COR-L47 (cell line): ENCODE results near the gene C10orf88.
"Not testable (repeated sequence)": the region's sequence is repeated elsewhere in the genome, so short reads cannot be mapped to it uniquely, and the experiment has no call there.

Source experiments
- DNase-seq: peaks from one replicate; lab custom pipeline; 2025; lab: John Stamatoyannopoulos, UW

C10orf88 gene

DNA sequence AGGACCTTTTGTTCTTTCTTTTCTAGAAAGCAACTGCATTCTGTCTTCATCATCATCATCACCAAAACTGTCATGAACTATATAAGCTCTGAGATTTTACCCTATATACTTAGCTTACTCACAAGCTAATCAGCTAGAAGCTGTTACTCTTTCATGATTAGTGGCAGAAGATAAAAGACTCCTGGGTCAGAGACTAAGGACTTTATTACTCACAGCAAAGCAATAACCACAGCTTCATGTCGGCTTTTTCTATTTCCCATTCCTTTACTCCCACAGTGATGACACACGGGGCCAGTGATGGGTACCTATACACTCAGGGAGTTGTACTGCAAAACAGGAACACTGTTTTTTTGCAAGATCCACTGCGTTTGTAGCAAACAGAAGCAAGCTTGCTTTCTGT lies 8.4 kb upstream of the C10orf88 start:
- DNase-seq, result no peak

DNA sequence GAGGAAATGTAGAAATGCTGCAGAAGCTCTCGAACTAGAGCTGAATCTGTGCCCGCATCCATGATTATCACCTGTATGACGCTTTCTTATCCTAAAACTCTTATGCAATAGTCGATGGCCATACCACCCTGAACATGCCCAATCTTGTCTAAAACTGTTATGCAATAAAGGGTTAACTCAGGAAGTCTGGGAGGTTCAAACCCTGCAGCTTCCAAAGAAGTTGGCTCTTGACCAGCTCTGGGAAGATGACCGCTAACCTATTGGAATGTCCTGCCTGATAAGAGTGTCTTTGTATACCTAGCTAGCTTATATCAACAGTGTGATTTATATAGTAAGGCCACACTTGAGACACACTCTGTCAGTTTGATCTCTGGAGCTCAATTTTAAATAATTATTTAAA lies 3.4 kb upstream of the C10orf88 start:
- no peak for DNase-seq

DNA sequence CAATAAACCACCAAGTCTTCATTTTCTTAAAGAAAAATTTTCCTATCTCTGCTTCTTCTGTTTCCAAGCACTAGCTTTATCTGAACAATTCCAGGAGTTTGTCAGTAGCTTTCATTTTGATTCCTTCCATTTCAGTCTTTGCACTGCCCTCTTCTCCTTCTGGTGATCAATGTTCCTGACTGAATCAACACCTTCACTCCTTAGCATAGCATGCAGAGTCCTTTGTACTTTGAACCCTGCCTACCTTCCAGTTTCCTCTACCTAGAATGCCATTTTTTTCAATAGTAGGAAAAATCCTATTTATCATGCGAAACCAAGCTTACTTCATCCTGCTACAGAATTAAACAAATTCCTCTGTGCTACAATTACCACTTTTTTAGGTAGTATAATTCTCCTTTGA lies 1.9 kb upstream of the C10orf88 start:
- DNase-seq, result no peak

DNA sequence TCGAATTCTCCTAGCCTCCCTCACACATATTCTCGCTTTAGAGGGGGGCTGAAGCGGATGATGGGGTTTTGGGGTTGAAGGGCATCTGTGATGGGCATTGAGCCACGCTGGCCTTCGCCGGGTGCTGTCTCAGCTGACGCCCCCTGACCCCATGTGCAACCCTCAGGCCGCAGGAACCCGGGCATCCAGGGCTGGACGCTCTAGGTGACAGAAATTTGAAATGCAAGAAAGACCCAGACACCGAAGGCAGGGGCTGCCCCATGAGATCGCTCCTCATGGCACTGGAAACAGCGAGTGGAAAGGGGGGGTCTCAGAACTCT lies 664 bp upstream of the C10orf88 start:
- DNase-seq, result no peak

DNA sequence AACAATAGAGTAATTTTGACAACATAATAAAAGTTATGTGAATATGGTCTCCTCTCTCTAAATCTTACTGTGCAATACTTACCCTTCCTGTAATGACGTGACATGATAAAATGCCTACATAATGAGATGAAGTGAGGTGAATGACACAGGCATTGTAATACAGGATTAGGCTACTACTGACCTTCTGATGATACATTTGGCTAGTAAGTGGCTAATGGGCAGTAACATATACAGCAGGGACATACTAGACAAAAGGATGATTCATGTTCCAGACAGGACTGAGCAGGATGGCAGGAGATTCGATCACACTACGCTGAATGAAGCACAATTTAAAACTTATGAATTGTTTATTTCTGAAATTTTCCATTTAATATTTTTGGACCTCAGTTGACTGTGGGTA lies 4.7 kb downstream of the C10orf88 start:
- DNase-seq, result no peak

DNA sequence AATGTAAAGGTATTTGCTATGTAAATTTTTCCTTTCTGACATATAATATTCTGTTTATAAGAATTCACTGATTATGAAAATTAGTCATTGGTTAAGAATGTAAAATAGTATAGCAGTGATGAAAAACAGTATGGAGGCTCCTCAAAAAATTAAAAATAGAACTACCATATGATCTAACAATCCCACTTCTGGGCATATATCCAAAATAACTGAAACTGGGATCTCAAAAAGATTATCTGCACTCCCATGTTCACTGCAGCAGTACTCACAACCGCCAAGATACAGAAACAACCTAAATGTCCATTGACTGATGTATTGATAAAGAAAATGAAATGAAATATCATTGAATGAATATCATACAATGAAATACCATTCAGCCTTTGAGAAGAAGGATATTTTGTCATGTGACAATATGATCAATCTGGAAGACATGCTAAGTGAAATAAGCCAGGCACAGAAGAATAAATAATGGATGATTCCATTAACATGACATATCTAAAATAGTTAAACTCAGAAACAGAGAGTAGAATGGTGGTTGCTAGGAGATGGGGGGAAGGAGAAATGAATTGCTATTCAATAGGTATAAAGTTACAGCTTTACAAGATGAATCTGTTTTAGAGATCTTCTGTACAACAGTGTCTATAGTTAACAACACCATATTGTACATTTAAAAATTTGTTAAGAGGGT lies 14.0 kb downstream of the C10orf88 start:
- no peak for DNase-seq

DNA sequence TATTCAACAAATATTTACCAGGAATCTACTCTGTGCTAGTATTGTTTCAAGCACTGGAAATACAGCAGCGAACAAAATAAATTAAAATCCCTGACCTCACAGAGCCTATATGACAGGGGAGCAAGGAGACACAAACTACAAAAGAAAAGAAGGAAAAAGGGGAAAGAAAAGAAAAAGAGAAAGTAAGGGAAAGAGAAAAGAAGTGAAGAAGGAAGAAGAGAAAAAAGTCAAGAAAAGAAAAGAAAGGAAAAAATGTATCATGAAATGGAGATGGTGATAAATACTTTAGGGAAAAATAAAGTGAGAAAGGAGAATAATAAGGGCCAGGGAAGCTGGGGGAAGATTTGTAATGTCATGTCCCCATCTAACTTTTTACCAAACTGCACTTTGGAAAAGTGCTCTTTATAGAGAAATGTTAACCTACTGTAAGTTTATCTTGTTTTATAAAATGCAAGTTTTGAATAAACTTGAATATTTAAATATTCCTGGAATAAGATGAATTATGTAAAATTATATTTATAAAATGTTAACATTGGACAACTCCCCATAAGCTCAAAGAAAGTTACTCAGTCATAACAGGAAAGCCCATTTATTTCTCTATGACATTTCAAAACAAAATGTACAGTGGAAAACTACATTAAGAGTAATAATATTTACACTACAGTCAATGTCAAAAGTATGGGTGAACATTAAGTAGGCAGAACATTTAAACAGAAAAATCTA lies 14.7 kb downstream of the C10orf88 start:
- DNase-seq, result no peak

DNA sequence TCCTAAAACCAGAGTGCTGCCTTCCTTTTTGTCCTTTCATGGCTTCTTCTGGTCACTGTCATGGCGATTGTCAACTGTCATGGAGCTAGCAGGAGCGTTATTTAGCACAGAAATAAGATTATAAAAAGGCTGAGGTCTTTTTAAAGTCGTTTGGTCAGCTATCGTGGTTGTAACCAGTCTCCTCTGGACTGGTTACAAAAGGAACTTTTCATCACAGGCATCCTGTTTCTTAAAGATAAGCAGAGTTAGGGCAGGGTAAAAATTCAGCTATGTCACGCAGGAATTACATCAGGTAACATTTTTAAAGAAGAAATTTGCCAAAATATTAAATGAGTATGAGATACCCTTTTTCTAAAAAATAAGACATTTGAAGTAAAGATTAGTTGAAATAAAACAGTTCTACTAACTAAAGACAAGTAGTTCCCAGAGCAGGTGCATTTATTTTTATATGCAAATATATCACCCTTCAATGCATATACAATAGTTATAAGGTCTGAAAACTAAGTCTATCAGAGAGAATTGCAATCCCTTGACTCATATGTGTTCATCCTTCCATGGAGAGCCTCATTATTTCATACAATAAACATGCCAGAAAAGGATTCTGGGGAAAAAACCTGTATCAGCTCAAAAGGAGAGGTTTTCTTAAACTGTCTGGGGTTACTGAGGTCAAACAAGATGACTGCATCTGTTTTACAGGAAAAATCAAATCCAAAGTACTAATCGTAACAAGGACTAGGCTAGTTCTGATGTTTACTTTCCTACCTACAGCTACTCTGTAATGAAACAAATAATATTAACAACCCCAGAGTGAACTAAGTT lies 22.7 kb downstream of the C10orf88 start:
- no peak for DNase-seq

DNA sequence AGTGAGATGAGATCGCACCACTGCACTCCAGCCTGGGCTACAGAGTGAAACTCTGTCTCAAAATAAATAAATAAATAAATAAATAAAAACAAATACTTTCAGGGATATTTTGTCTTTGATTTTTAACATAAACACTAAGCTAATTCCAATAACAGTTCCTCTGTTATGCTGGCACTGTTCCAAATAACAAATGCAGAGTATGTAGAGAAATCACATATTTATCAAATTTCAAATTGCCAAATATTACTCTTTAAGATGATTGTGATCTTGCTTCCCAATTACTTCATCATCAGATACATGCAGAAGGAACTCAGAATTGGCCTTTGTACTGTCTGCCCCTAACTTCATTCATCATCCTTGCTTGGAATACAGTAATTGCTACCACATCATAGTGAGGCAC lies 23.9 kb downstream of the C10orf88 start:
- DNase-seq, result no peak

DNA sequence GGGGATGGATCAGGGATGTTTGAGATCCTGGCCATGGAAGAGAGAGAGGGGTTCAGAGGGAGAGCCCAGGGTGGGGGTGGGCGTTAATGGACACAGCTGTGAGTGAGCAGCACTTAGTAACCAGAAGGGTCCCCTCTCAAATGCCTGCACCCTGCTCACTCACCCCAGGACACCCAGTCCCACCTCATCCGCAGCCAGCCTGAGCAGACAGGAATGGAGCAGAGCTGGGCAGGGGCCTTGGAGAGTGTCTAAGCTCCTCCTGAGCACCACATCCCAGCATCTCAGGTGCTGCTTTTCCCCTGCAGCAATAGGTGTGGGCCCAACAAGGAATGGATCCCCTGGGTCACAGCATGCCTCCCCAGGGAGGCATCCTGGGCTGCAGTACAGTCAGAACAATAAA lies 38.3 kb downstream of the C10orf88 start:
- no peak for DNase-seq

DNA sequence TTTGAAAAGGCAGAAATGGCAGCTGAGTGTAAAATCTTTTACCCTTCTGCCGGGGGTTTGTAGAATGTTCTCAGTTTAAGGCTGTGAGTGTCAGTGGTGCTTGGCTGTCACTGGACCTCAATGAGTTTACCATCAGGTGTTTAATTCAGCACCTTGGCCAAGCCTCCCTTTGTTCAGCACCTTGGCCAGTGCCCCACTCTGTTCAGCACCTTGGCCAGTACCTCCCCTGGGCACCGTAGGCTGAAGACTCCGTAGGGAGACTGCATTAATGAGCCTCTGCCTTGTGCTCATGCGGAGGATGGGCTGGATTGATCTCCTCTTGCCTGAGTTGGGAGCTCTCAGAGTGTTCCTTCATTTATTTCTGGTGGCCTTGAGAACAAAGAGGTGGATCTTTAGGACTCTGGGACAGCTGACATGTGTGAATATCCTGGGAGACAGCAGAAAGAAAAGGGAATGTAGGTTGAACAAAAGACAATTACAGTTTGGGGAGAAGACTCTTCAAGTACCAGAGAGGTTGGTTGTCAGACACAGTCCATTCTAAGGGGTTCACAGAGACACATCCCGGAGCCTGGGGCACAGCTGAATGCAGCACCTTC lies 42.0 kb downstream of the C10orf88 start:
- DNase-seq, result no peak

DNA sequence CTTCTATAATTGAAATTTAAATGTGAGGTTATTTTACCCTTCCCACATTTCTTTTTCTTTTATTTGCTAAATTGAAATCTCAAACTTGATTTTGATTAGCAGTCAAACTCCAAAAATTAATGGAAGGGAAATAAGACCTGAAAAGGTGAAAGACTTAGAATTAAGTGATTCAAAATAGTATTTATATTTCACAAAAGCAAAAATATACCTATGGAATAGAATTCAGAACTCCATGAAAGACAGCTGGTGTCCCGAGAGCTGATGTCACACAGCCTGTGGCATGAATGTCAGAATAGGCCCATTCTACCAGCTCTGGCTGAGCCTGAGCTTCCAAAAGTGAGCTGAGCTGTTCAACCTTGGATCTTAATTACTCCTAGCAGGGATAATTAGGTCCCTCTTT lies 43.7 kb downstream of the C10orf88 start, which contains the start of gene FAM24A:
FAM24A (plus strand) TSS at position 301 of the 400 bp plus-strand sequence. CDS start 1,025 bp downstream, outside the sequence.
- DNase-seq, result no peak

DNA sequence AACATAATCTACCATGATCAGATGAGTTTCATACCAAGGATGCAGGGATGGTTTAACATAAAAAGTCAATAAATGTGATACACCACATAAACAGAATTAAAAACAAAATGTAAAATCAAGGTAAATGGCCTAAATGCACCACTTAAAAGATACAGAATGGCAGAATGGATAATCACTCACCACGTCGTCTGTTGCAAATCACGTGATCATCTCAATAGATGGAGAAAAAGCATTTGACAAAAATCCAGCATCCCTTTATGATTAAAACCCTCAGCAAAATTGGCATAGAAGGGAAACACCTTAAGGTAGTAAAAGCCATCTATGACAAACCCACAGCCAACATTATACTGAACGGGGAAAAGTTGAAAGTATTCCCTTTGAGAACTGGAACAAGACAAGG lies 50.2 kb downstream of the C10orf88 start:
- DNase-seq, result not testable (repeated sequence)

DNA sequence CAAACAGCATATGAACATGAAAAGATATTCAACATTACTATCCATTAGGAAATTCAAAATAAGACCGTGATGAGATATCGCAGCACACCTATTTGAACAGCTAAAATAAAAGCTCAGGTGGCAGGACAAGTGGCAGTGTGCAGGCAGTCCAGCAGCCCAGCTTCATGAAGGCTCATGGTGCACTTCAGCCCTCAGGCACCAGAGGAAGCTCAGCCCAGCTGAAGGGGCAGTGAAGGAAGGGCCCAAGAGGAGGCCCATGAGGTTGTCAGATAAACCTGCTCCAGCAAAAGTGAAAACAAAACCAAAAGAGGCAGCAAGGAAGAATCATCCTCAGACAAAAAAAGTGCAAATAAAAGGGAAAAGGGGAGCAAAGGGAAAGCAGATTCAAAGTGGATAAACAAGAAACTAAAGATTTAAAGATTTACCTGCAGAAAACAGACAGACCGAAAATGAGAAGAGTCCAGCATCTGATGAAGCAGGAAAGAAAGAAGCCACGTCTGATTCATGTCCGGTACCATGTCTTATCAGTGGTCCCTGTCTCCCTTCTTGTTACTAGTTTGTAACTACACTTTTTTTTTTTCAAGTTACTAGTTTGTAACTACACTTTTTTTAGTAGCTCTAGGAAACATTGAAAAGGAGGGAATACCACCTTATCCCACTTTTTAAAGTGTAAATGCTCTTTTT lies 59.6 kb downstream of the C10orf88 start:
- no peak for DNase-seq

DNA sequence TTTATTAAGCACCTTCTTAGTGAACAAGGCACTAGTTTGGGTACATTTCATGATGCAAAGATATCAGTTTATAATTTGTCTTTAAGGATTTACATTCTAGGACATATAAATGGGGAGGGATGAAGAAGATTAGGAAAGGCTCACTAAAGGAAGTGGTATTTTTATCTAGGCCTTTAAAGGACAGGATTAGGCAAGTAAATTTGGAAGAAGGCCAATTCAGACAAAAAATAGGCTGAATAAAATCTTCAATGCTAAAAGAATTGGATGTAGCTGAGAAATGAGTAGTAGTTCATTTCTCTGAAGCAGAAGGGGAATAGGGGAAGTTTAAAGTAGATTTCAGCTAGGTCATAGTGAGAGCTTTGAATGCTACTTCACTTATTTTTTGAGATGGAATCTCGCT lies 69.9 kb downstream of the C10orf88 start:
- no peak for DNase-seq

DNA sequence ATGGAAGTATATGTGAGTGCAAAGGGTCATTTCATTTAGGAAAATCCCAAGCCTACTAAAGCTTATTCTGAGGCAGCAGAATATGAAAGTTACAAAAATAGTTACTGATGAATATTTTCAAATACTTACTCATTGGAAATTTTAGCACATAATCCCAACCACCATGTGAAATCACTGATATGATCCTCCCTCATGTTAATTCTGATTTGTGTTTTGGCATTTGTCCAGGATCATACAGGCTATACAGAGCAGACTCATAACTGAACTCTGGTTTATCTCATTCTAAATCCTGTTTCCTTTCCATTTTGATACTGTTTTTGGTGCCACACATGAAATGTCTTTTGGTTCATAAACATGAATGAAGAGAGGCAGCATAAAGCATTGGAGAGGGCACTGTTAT lies 71.3 kb downstream of the C10orf88 start:
- DNase-seq, result no peak
